Liver (tissue), 9 donors: ENCODE measurements around the gene PYGM. TPM values are rescaled to one million over a fixed set of nuclear protein-coding genes. Genes with fewer than 3 reads are reported as not detected.

Experiments
- DNase-seq: peaks from one replicate; pipeline ENCODE4 v3.0.0-alpha.2; 2017; ENCODE audit warnings: low spot score
- H3K27ac ChIP-seq, 2 donors: one replicate each; pipeline ENCODE4 v1.7.0; 2013; ENCODE audit warnings: inconsistent platforms in 2 of 2, low read length in 2 of 2, control low read depth in 1 of 2, low read depth in 1 of 2, mild to moderate bottlenecking in 1 of 2
- H3K27me3 ChIP-seq, 4 donors: one replicate each; pipeline versions ENCODE4 v1.6.1 to v1.7.0; 2013; ENCODE audit warnings: low read length in 3 of 4, inconsistent platforms in 1 of 4, mild to moderate bottlenecking in 1 of 4, moderate library complexity in 1 of 4; ENCODE audit not compliant: control insufficient read depth in 4 of 4, insufficient read depth in 4 of 4
- H3K36me3 ChIP-seq, 4 donors: one replicate each; pipeline versions ENCODE4 v1.6.1 to v1.7.0; 2013; ENCODE audit warnings: low read length in 3 of 4, mild to moderate bottlenecking in 3 of 4, low read depth in 1 of 4, moderate library complexity in 1 of 4; ENCODE audit not compliant: control insufficient read depth in 4 of 4, insufficient read depth in 3 of 4
- H3K4me1 ChIP-seq, 4 donors: one replicate each; pipeline versions ENCODE4 v1.6.1 to v1.7.0; 2013; ENCODE audit warnings: low read length in 3 of 4, mild to moderate bottlenecking in 3 of 4, moderate library complexity in 1 of 4; ENCODE audit not compliant: control insufficient read depth in 4 of 4, insufficient read depth in 4 of 4
- H3K4me3 ChIP-seq, 3 donors: one replicate each; pipeline versions ENCODE4 v1.6.1 to v1.7.0; 2013; ENCODE audit warnings: low read length in 3 of 3, control low read depth in 1 of 3, low read depth in 1 of 3, mild to moderate bottlenecking in 1 of 3
- H3K9ac ChIP-seq, 2 donors: one replicate each; pipeline ENCODE4 v1.7.0; 2013; ENCODE audit warnings: low read length in 2 of 2, mild to moderate bottlenecking in 2 of 2, moderate library complexity in 2 of 2, control low read depth in 1 of 2, low read depth in 1 of 2
- H3K9me3 ChIP-seq, 4 donors: one replicate each; pipeline versions ENCODE4 v1.6.1 to v1.7.0; 2013; ENCODE audit warnings: low read length in 3 of 4; ENCODE audit not compliant: control insufficient read depth in 4 of 4
- ATF3 ChIP-seq: IDR thresholded peaks from 2 replicates; pipeline ENCODE4 v1.6.1; 2016; ENCODE audit warnings: antibody characterized with exemption
- EGR1 ChIP-seq, 2 donors: IDR thresholded peaks; 2 replicates each; pipeline ENCODE4 v1.6.1; 2016 to 2018; ENCODE audit warnings: antibody characterized with exemption in 2 of 2, low read depth in 2 of 2
- FOXA1 ChIP-seq: IDR thresholded peaks from 2 replicates; pipeline ENCODE4 v1.6.1; 2016; ENCODE audit warnings: antibody characterized with exemption
- FOXA2 ChIP-seq: IDR thresholded peaks from 2 replicates; pipeline ENCODE4 v1.6.1; 2016; ENCODE audit warnings: antibody characterized with exemption
- GABPA ChIP-seq, 2 donors: IDR thresholded peaks in 1 of 2; conservative IDR thresholded peaks in 1 of 2; 2 replicates each; pipeline ENCODE4 v1.6.1; 2016; ENCODE audit warnings: antibody characterized with exemption in 2 of 2, mild to moderate bottlenecking in 1 of 2, moderate library complexity in 1 of 2
- HNF4A ChIP-seq, 2 donors: conservative IDR thresholded peaks; 2 replicates each; pipeline ENCODE4 v1.6.1; 2016; ENCODE audit warnings: antibody characterized with exemption in 2 of 2, mild to moderate bottlenecking in 2 of 2
- HNF4G ChIP-seq: IDR thresholded peaks from 2 replicates; pipeline ENCODE4 v1.6.1; 2016; ENCODE audit warnings: antibody characterized with exemption
- JUND ChIP-seq, 2 donors: IDR thresholded peaks; 2 replicates each; pipeline ENCODE4 v1.6.1; 2016; ENCODE audit warnings: antibody characterized with exemption in 2 of 2
- MAX ChIP-seq: IDR thresholded peaks from 2 replicates; pipeline ENCODE4 v1.6.1; 2016; ENCODE audit warnings: antibody characterized with exemption
- NR2F2 ChIP-seq: IDR thresholded peaks from 2 replicates; pipeline ENCODE4 v1.6.1; 2016; ENCODE audit warnings: antibody characterized with exemption
- RAD21 ChIP-seq, 2 donors: IDR thresholded peaks; 2 replicates each; pipeline ENCODE4 v1.6.1; 2016; ENCODE audit warnings: antibody characterized with exemption in 2 of 2, mild to moderate bottlenecking in 2 of 2
- REST ChIP-seq: IDR thresholded peaks from 2 replicates; pipeline ENCODE4 v1.6.1; 2016; ENCODE audit warnings: antibody characterized with exemption, mild to moderate bottlenecking
- RXRA ChIP-seq, 2 donors: IDR thresholded peaks; 2 replicates each; pipeline ENCODE4 v1.6.1; 2017 to 2018; ENCODE audit warnings: antibody characterized with exemption in 2 of 2, mild to moderate bottlenecking in 1 of 2
- SP1 ChIP-seq: IDR thresholded peaks from 2 replicates; pipeline ENCODE4 v1.6.1; 2018; ENCODE audit warnings: antibody characterized with exemption, mild to moderate bottlenecking
- TAF1 ChIP-seq: conservative IDR thresholded peaks from 2 replicates; pipeline ENCODE4 v1.6.1; 2016; ENCODE audit warnings: antibody characterized with exemption, mild to moderate bottlenecking
- YY1 ChIP-seq: IDR thresholded peaks from 2 replicates; pipeline ENCODE4 v1.6.1; 2016; ENCODE audit warnings: antibody characterized with exemption, mild to moderate bottlenecking
- ZBTB33 ChIP-seq: IDR thresholded peaks from 2 replicates; pipeline ENCODE4 v1.6.1; 2016; ENCODE audit warnings: antibody characterized with exemption
- WGBS: extraction: QIAGEN DNeasy Blood & Tissue Kit; methylation state at CpG from one replicate; pipeline ENCODE4 v1.1.7; 2013; 5-methylcytosine and 5-hydroxymethylcytosine counted together
- polyA plus RNA-seq, 2 donors: library from polyadenylated mRNA; stranded (reverse) in 1 of 2; unstranded in 1 of 2; fragments of 200-250 nt in 1 of 2; fragments of >200 nt in 1 of 2; fragmentation: Nextera tagmentation in 1 of 2; extraction: Ambion mirVana in 1 of 2; gene quantifications; one replicate each; pipeline versions ENCODE4 v1.2.1 to v1.2.3, GENCODE V29; 2013 to 2015
- total RNA-seq, 2 donors: library from RNA; depleted of rRNA; stranded (reverse); fragments of >200 nt; gene quantifications; one replicate each; pipeline ENCODE4 v1.2.3, GENCODE V29; 2014
- TF ChIP-seq, protein P1 (sequence below): fragments of 150-350 bp; IDR thresholded peaks from 2 replicates; pipeline ENCODE4 v1.5.1; 2017; ENCODE audit warnings: improper control_type of control experiment, low read depth, low read length; ENCODE audit not compliant: missing input control
- donor health status: healthy.
- donor health status: healthy.
- donor health status: healthy.
- donor health status: healthy.
- donor health status: healthy.

The PYGM gene
- total and polyA plus RNA-seq, 4 donors = 0.23 to 1.3 (median 0.29) TPM

DNA sequence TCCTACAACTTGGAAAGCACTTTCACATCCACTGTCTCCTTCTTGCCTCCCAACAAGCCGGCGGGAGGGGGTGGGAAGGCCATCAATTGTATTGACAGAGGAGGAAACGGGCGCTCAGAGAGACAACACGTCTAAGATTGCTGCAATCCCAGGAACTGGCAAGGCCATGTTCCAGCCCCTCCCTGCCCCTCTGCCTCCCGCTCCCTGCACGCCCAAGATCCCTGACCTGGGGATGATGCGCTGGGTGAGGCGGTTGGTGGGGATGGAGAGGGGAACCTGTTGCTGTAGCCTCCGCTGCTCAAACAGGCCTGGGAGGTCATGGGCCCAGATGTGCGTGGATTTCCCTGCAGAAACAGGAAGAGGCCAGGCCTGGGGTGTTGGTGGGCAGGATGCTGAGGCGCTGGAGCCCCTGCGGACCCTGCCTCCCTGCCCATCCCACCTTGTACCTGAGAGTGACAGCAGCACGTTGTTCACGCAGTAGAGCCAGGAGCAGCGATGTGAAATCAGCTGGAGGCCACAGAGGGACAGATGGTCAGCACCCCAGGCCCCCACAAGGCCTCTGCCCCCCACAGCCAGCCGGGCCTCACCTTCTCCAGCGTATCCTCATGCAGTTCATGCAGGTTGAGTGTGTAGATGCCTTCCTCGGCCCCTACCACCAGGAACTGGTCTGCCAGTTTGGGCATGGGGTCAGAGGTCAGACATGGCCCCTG, 36.4 kb upstream of the PYGM start:
- no peak for DNase-seq
- no peak overlapping the region for H3K9ac ChIP-seq
- 84% methylated on average over 19 of the region's 19 CpGs for WGBS
- H3K4me1 ChIP-seq = no peaks in the 10 kb centered on the region
- H3K9me3 ChIP-seq = no peaks in the 10 kb centered on the region
- H3K36me3 ChIP-seq = peaks cover 0 to 6% (median under 1%) of the 10 kb centered on the region in 4 donors
- H3K27me3 ChIP-seq = no peaks in the 10 kb centered on the region
- no peak overlapping the region for H3K4me3 ChIP-seq
- H3K27ac ChIP-seq = no peak overlapping the region
- no peak for TF ChIP-seq MAX
- no peak for TF ChIP-seq RXRA (IDR thresholded peaks at IDR 0.05)
- no peak for TF ChIP-seq EGR1 (IDR thresholded peaks at IDR 0.05; ENCODE audit: low read depth in 2 of 2)
- TF ChIP-seq RAD21 (IDR thresholded peaks at IDR 0.05) = no peak

DNA sequence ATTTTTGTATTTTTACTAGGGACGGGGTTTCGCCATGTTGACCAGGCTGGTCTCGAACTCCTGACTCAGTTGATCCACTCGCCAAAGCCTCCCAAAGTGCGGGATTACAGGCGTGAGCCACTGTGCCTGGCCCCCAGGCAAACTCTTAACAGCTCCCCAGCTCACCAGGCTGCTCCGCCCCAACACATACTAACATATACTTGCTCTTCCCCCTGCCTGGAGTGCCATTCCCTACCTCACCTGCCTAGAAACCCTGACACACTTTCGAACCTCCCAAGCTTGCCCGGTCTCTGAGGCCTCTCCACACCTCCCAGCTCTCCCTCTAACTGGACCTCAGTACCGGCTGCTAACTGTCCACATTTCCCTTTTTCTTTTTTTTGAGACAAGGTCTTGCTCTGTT, 34.8 kb upstream of the PYGM start:
- Histone ChIP-seq H3K27ac (no peak overlapping the region), H3K4me1 (no peaks in the 10 kb centered on the region), H3K27me3 (no peaks in the 10 kb centered on the region), H3K36me3 (peaks cover 0 to 9% (median 2%) of the 10 kb centered on the region in 4 donors), H3K9me3 (no peaks in the 10 kb centered on the region), H3K4me3 (no peak overlapping the region), H3K9ac (no peak overlapping the region)
- DNase-seq = no peak
- TF ChIP-seq FOXA2 = no peak
- no peak for TF ChIP-seq EGR1 (IDR thresholded peaks at IDR 0.05; ENCODE audit: low read depth in 2 of 2)
- no peak for TF ChIP-seq ATF3
- TF ChIP-seq REST = no peak
- no peak for TF ChIP-seq FOXA1
- TF ChIP-seq HNF4G = no peak
- no peak for TF ChIP-seq MAX
- TF ChIP-seq NR2F2 = no peak
- TF ChIP-seq RAD21 (IDR thresholded peaks at IDR 0.05) = no peak
- no peak for TF ChIP-seq RXRA (IDR thresholded peaks at IDR 0.05)
- no peak for TF ChIP-seq TAF1
- no peak for TF ChIP-seq JUND (IDR thresholded peaks at IDR 0.05)
- no peak for TF ChIP-seq SP1
- TF ChIP-seq, protein P1, sequence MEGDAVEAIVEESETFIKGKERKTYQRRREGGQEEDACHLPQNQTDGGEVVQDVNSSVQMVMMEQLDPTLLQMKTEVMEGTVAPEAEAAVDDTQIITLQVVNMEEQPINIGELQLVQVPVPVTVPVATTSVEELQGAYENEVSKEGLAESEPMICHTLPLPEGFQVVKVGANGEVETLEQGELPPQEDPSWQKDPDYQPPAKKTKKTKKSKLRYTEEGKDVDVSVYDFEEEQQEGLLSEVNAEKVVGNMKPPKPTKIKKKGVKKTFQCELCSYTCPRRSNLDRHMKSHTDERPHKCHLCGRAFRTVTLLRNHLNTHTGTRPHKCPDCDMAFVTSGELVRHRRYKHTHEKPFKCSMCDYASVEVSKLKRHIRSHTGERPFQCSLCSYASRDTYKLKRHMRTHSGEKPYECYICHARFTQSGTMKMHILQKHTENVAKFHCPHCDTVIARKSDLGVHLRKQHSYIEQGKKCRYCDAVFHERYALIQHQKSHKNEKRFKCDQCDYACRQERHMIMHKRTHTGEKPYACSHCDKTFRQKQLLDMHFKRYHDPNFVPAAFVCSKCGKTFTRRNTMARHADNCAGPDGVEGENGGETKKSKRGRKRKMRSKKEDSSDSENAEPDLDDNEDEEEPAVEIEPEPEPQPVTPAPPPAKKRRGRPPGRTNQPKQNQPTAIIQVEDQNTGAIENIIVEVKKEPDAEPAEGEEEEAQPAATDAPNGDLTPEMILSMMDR = no peak
- no peak for TF ChIP-seq YY1
- no peak for TF ChIP-seq GABPA (IDR thresholded peaks at IDR 0.05 in 1 of 2, conservative IDR thresholded peaks at IDR 0.05 in 1 of 2)
- no peak for TF ChIP-seq HNF4A (conservative IDR thresholded peaks at IDR 0.05)
- no peak for TF ChIP-seq ZBTB33
- WGBS = 96% methylated on average over 10 of the region's 10 CpGs
